Thyroid gland (tissue), 4 donors: ENCODE data around the gene GALNT10. TPM values are rescaled to one million over a fixed set of nuclear protein-coding genes. Genes with fewer than 3 reads are reported as not detected.

ENCODE experiments used
- DNase-seq, 2 donors: peaks; one replicate each; pipeline ENCODE4 v3.0.0-alpha.2; 2019
- H3K27ac ChIP-seq, 3 donors: fragments of 200-600 bp; sonication (generic); 1 replicate in 2 of 3; 2 replicates in 1 of 3; pipeline ENCODE4 v1.5.1; 2016 to 2019; ENCODE audit warnings: mild to moderate bottlenecking in 1 of 3, moderate library complexity in 1 of 3
- H3K27me3 ChIP-seq: fragments of 200-600 bp; sonication (generic); one replicate; pipeline ENCODE4 v1.5.1; 2019
- H3K36me3 ChIP-seq, 2 donors: fragments of 200-600 bp; sonication (generic); one replicate each; pipeline ENCODE4 v1.5.1; 2016 to 2019
- H3K4me1 ChIP-seq, 2 donors: fragments of 200-600 bp; sonication (generic); one replicate each; pipeline ENCODE4 v1.5.1; 2017 to 2019
- H3K4me3 ChIP-seq, 3 donors: fragments of 200-600 bp; sonication (generic); replicated peaks in 1 of 3; 1 replicate in 2 of 3; 2 replicates in 1 of 3; pipeline ENCODE4 v1.5.1; 2016; ENCODE audit warnings: mild to moderate bottlenecking in 1 of 3
- H3K9me3 ChIP-seq: fragments of 200-600 bp; sonication (generic); one replicate; pipeline ENCODE4 v1.5.1; 2017
- CTCF ChIP-seq, 6 experiments: fragments of 200-600 bp in 3 of 6; fragments of 450-650 bp in 3 of 6; sonication (generic) in 3 of 6; IDR thresholded peaks; one replicate each; pipeline ENCODE4 v1.5.1; 2016 to 2019; ENCODE audit warnings: antibody characterized with exemption in 6 of 6, mild to moderate bottlenecking in 2 of 6, inconsistent platforms in 1 of 6, moderate library complexity in 1 of 6
- POLR2A ChIP-seq, 2 donors: fragments of 450-650 bp; IDR thresholded peaks; one replicate each; pipeline ENCODE4 v1.6.1; 2017; ENCODE audit warnings: antibody characterized with exemption in 2 of 2, mild to moderate bottlenecking in 2 of 2, moderate library complexity in 1 of 2
- WGBS, 2 donors: methylation state at CpG; one replicate each; pipeline ENCODE4 v1.1.5; 2017; 5-methylcytosine and 5-hydroxymethylcytosine counted together
- intact Hi-C: fragments of 100-400 bp; cut with DNase I; formaldehyde crosslinking; loops from one replicate; pipeline ENCODE4 v1.15.1; 2023
- total RNA-seq, 4 donors: library from RNA; depleted of rRNA; stranded (reverse); fragments of >200 nt; gene quantifications; one replicate each; pipeline ENCODE4 v1.2.3, GENCODE V29; 2016

GALNT10 gene
- total RNA-seq, 4 donors from 2014 or later = 33.3 to 69.6 (median 58.1) TPM

GRCh38 chr5:154162539-154163151 is 27.9 kb upstream of the GALNT10 start:
- 68 to 69% methylated on average over 6 of the region's 6 CpGs for WGBS, 2 donors
- TF ChIP-seq POLR2A (IDR thresholded peaks at IDR 0.05) (no peak), CTCF (IDR thresholded peaks at IDR 0.05) (no peak)
- no peak for DNase-seq

GRCh38 chr5:154163327-154164248 is 26.9 kb upstream of the GALNT10 start:
- intact Hi-C loops = no loop called here
- H3K36me3 ChIP-seq = no peaks in the 10 kb centered on the region
- no peak overlapping the region for H3K27ac ChIP-seq
- 79 to 84% methylated on average over 4 of the region's 4 CpGs for WGBS, 2 donors
- DNase-seq = no peak
- H3K4me1 ChIP-seq = no peaks in the 10 kb centered on the region
- no peaks in the 10 kb centered on the region for H3K9me3 ChIP-seq
- TF ChIP-seq POLR2A (IDR thresholded peaks at IDR 0.05) (no peak), CTCF (IDR thresholded peaks at IDR 0.05) (no peak)
- no peak overlapping the region for H3K4me3 ChIP-seq
- no peaks in the 10 kb centered on the region for H3K27me3 ChIP-seq

More at GRCh38 chr5:154162539-154163151, 27.9 kb upstream of the GALNT10 start:
- intact Hi-C loops = no loop called here
- no peaks in the 10 kb centered on the region for H3K9me3 ChIP-seq
- H3K27ac ChIP-seq = no peak overlapping the region
- no peaks in the 10 kb centered on the region for H3K4me1 ChIP-seq
- H3K27me3 ChIP-seq = no peaks in the 10 kb centered on the region
- H3K4me3 ChIP-seq = no peak overlapping the region
- H3K36me3 ChIP-seq = no peaks in the 10 kb centered on the region

GRCh38 chr5:154164249-154164581 is 26.3 kb upstream of the GALNT10 start:
- H3K9me3 ChIP-seq = no peaks in the 10 kb centered on the region
- intact Hi-C loops = no loop called here
- DNase-seq = no peak
- H3K4me1 ChIP-seq = no peaks in the 10 kb centered on the region
- no peak overlapping the region for H3K4me3 ChIP-seq
- H3K27me3 ChIP-seq = no peaks in the 10 kb centered on the region
- WGBS, 2 donors = 37 to 47% methylated on average over 1 of the region's 1 CpG
- no peak for TF ChIP-seq POLR2A (IDR thresholded peaks at IDR 0.05)
- no peak for TF ChIP-seq CTCF (IDR thresholded peaks at IDR 0.05)
- no peak overlapping the region for H3K27ac ChIP-seq
- H3K36me3 ChIP-seq = no peaks in the 10 kb centered on the region

GRCh38 chr5:154165886-154166285 is 24.6 kb upstream of the GALNT10 start:
- no peaks in the 10 kb centered on the region for H3K36me3 ChIP-seq
- no peak for DNase-seq
- WGBS, 2 donors = 28 to 34% methylated on average over 10 of the region's 10 CpGs
- TF ChIP-seq POLR2A (IDR thresholded peaks at IDR 0.05) (no peak), CTCF (IDR thresholded peaks at IDR 0.05) (no peak)
- no peak overlapping the region for H3K27ac ChIP-seq
- H3K27me3 ChIP-seq = no peaks in the 10 kb centered on the region
- H3K4me1 ChIP-seq = no peaks in the 10 kb centered on the region
- intact Hi-C loops = no loop called here
- H3K4me3 ChIP-seq = no peak overlapping the region
- no peaks in the 10 kb centered on the region for H3K9me3 ChIP-seq
